Astrocyte of the spinal cord (primary cell): ENCODE measurements around the gene GLS.
A peak's percentile ranks its signal among the peaks of the same experiment; 100 is the strongest.

Experiments used
- DNase-seq: peaks from one replicate; pipeline ENCODE4 v3.0.0; 2011; ENCODE audit warnings: low read depth, low spot score
- H3K4me3 ChIP-seq: 2 replicates; pipeline ENCODE4 v1.5.1; 2011; ENCODE audit warnings: low read depth, mild to moderate bottlenecking, low read length, moderate library complexity
- CTCF ChIP-seq: IDR thresholded peaks from 2 replicates; pipeline ENCODE4 v1.5.1; 2012; ENCODE audit warnings: low read depth, mild to moderate bottlenecking, low read length, inconsistent platforms
- in situ Hi-C: cut with HindIII; loops from 2 replicates; pipeline ENCODE4 v1.10.0; 2017; ENCODE audit warnings: low sequenced_read_pairs

Gene GLS

GRCh38 chr2:190977505-190977904, 96.9 kb downstream of the GLS start:
- in situ Hi-C loops, result no loop called here
- DNase-seq, result no peak
- TF ChIP-seq CTCF, result no peak
- no peak overlapping the region for H3K4me3 ChIP-seq

GRCh38 chr2:190978389-190979053, 97.9 kb downstream of the GLS start:
- TF ChIP-seq CTCF, result no peak

GRCh38 chr2:190979906-190980629, 99.4 kb downstream of the GLS start:
- peak; percentile 95 for DNase-seq

More at GRCh38 chr2:190978389-190979053, 97.9 kb downstream of the GLS start:
- in situ Hi-C loops, result no loop called here
- no peak overlapping the region for H3K4me3 ChIP-seq
- peak; percentile 65 for DNase-seq

GRCh38 chr2:190980630-190981209, 100.1 kb downstream of the GLS start:
- no peak for TF ChIP-seq CTCF
- in situ Hi-C loops, result no loop called here

More at GRCh38 chr2:190979906-190980629, 99.4 kb downstream of the GLS start:
- no peak for TF ChIP-seq CTCF
- in situ Hi-C loops, result no loop called here
- H3K4me3 ChIP-seq, result no peak overlapping the region

GRCh38 chr2:190981333-190981732, 100.7 kb downstream of the GLS start:
- in situ Hi-C loops, result no loop called here
- no peak overlapping the region for H3K4me3 ChIP-seq
- no peak for TF ChIP-seq CTCF
- no peak for DNase-seq

More at GRCh38 chr2:190980630-190981209, 100.1 kb downstream of the GLS start:
- no peak for DNase-seq
- H3K4me3 ChIP-seq, result no peak overlapping the region

GRCh38 chr2:190981733-190982132, 101.1 kb downstream of the GLS start:
- no peak for DNase-seq
- in situ Hi-C loops, result no loop called here
- no peak for TF ChIP-seq CTCF
- H3K4me3 ChIP-seq, result no peak overlapping the region
